HTR-8/SVneo (cell line): Measurements from ENCODE around the gene TMEM179.
"Not testable (repeated sequence)": the region's sequence is repeated elsewhere in the genome, so short reads cannot be mapped to it uniquely, and the experiment has no call there.

Experiments used
- DNase-seq: peaks from one replicate; pipeline ENCODE4 v3.0.0; 2011; ENCODE audit warnings: low spot score, mixed read lengths; ENCODE audit not compliant: insufficient read length
- FAIRE-seq: peaks from 2 replicates; lab custom pipeline; 2011; peaks lifted over from hg19 to GRCh38; lab: Jason Lieb, UNC

The TMEM179 gene

GRCh38 chr14:104604458-104605449, at the start of gene TMEM179:
Gene TMEM179 (minus strand): TSS chr14:104604772. CDS start chr14:104604741, 31 bp downstream.
- no peak for FAIRE-seq
- no peak for DNase-seq

- DNase-seq = no peak
- no peak for FAIRE-seq
Observed at GRCh38 chr14:104654119-104654518, 49.5 kb upstream of the TMEM179 start.

- DNase-seq, FAIRE-seq: not testable (repeated sequence)
Observed at GRCh38 chr14:104653130-104653920, 48.8 kb upstream of the TMEM179 start.

- no peak for DNase-seq
- FAIRE-seq = no peak
Observed at GRCh38 chr14:104652386-104652785, 47.8 kb upstream of the TMEM179 start.

- FAIRE-seq (no peak), DNase-seq (no peak)
Observed at GRCh38 chr14:104651876-104652260, 47.3 kb upstream of the TMEM179 start.

GRCh38 chr14:104650981-104651875, 46.7 kb upstream of the TMEM179 start:
- FAIRE-seq (no peak), DNase-seq (no peak)

GRCh38 chr14:104650057-104650980, 45.7 kb upstream of the TMEM179 start:
- DNase-seq (peak; percentile 85), FAIRE-seq (peak; percentile 95)

GRCh38 chr14:104647467-104648043, 43.0 kb upstream of the TMEM179 start:
- FAIRE-seq (no peak), DNase-seq (no peak)

GRCh38 chr14:104644656-104645378, 40.2 kb upstream of the TMEM179 start:
- no peak for FAIRE-seq

GRCh38 chr14:104644091-104644635, 39.6 kb upstream of the TMEM179 start:
- DNase-seq (no peak), FAIRE-seq (no peak)

More at GRCh38 chr14:104644656-104645378, 40.2 kb upstream of the TMEM179 start:
- no peak for DNase-seq

GRCh38 chr14:104643306-104643705, 38.7 kb upstream of the TMEM179 start:
- no peak for DNase-seq
- no peak for FAIRE-seq

- FAIRE-seq (no peak), DNase-seq (no peak)
Observed at GRCh38 chr14:104642540-104642868, 37.9 kb upstream of the TMEM179 start.

GRCh38 chr14:104641753-104642539, 37.4 kb upstream of the TMEM179 start:
- DNase-seq = no peak
- no peak for FAIRE-seq

- FAIRE-seq (peak; percentile 9), DNase-seq (no peak)
Observed at GRCh38 chr14:104640681-104641080, 36.1 kb upstream of the TMEM179 start.

GRCh38 chr14:104639885-104640548, 35.4 kb upstream of the TMEM179 start:
- DNase-seq = peak; percentile 91
- peak; percentile 91 for FAIRE-seq

- DNase-seq (no peak), FAIRE-seq (no peak)
Observed at GRCh38 chr14:104639471-104639870, 34.9 kb upstream of the TMEM179 start.
